Liver (tissue), 9 donors: Measurements from ENCODE around the gene TRDN. TPM values are rescaled to one million over a fixed set of nuclear protein-coding genes. Genes with fewer than 3 reads are reported as not detected.

Experiments used
- DNase-seq: peaks from one replicate; pipeline ENCODE4 v3.0.0-alpha.2; 2017; ENCODE audit warnings: low spot score
- H3K27ac ChIP-seq, 2 donors: one replicate each; pipeline ENCODE4 v1.7.0; 2013; ENCODE audit warnings: inconsistent platforms in 2 of 2, low read length in 2 of 2, control low read depth in 1 of 2, low read depth in 1 of 2, mild to moderate bottlenecking in 1 of 2
- H3K27me3 ChIP-seq, 4 donors: one replicate each; pipeline versions ENCODE4 v1.6.1 to v1.7.0; 2013; ENCODE audit warnings: low read length in 3 of 4, inconsistent platforms in 1 of 4, mild to moderate bottlenecking in 1 of 4, moderate library complexity in 1 of 4; ENCODE audit not compliant: control insufficient read depth in 4 of 4, insufficient read depth in 4 of 4
- H3K36me3 ChIP-seq, 4 donors: one replicate each; pipeline versions ENCODE4 v1.6.1 to v1.7.0; 2013; ENCODE audit warnings: low read length in 3 of 4, mild to moderate bottlenecking in 3 of 4, low read depth in 1 of 4, moderate library complexity in 1 of 4; ENCODE audit not compliant: control insufficient read depth in 4 of 4, insufficient read depth in 3 of 4
- H3K4me1 ChIP-seq, 4 donors: one replicate each; pipeline versions ENCODE4 v1.6.1 to v1.7.0; 2013; ENCODE audit warnings: low read length in 3 of 4, mild to moderate bottlenecking in 3 of 4, moderate library complexity in 1 of 4; ENCODE audit not compliant: control insufficient read depth in 4 of 4, insufficient read depth in 4 of 4
- H3K4me3 ChIP-seq, 3 donors: one replicate each; pipeline versions ENCODE4 v1.6.1 to v1.7.0; 2013; ENCODE audit warnings: low read length in 3 of 3, control low read depth in 1 of 3, low read depth in 1 of 3, mild to moderate bottlenecking in 1 of 3
- H3K9ac ChIP-seq, 2 donors: one replicate each; pipeline ENCODE4 v1.7.0; 2013; ENCODE audit warnings: low read length in 2 of 2, mild to moderate bottlenecking in 2 of 2, moderate library complexity in 2 of 2, control low read depth in 1 of 2, low read depth in 1 of 2
- H3K9me3 ChIP-seq, 4 donors: one replicate each; pipeline versions ENCODE4 v1.6.1 to v1.7.0; 2013; ENCODE audit warnings: low read length in 3 of 4; ENCODE audit not compliant: control insufficient read depth in 4 of 4
- EGR1 ChIP-seq, 2 donors: IDR thresholded peaks; 2 replicates each; pipeline ENCODE4 v1.6.1; 2016 to 2018; ENCODE audit warnings: antibody characterized with exemption in 2 of 2, low read depth in 2 of 2
- FOXA1 ChIP-seq: IDR thresholded peaks from 2 replicates; pipeline ENCODE4 v1.6.1; 2016; ENCODE audit warnings: antibody characterized with exemption
- FOXA2 ChIP-seq: IDR thresholded peaks from 2 replicates; pipeline ENCODE4 v1.6.1; 2016; ENCODE audit warnings: antibody characterized with exemption
- GABPA ChIP-seq, 2 donors: IDR thresholded peaks in 1 of 2; conservative IDR thresholded peaks in 1 of 2; 2 replicates each; pipeline ENCODE4 v1.6.1; 2016; ENCODE audit warnings: antibody characterized with exemption in 2 of 2, mild to moderate bottlenecking in 1 of 2, moderate library complexity in 1 of 2
- HNF4A ChIP-seq, 2 donors: conservative IDR thresholded peaks; 2 replicates each; pipeline ENCODE4 v1.6.1; 2016; ENCODE audit warnings: antibody characterized with exemption in 2 of 2, mild to moderate bottlenecking in 2 of 2
- HNF4G ChIP-seq: IDR thresholded peaks from 2 replicates; pipeline ENCODE4 v1.6.1; 2016; ENCODE audit warnings: antibody characterized with exemption
- JUND ChIP-seq, 2 donors: IDR thresholded peaks; 2 replicates each; pipeline ENCODE4 v1.6.1; 2016; ENCODE audit warnings: antibody characterized with exemption in 2 of 2
- NR2F2 ChIP-seq: IDR thresholded peaks from 2 replicates; pipeline ENCODE4 v1.6.1; 2016; ENCODE audit warnings: antibody characterized with exemption
- RAD21 ChIP-seq, 2 donors: IDR thresholded peaks; 2 replicates each; pipeline ENCODE4 v1.6.1; 2016; ENCODE audit warnings: antibody characterized with exemption in 2 of 2, mild to moderate bottlenecking in 2 of 2
- REST ChIP-seq: IDR thresholded peaks from 2 replicates; pipeline ENCODE4 v1.6.1; 2016; ENCODE audit warnings: antibody characterized with exemption, mild to moderate bottlenecking
- RXRA ChIP-seq, 2 donors: IDR thresholded peaks; 2 replicates each; pipeline ENCODE4 v1.6.1; 2017 to 2018; ENCODE audit warnings: antibody characterized with exemption in 2 of 2, mild to moderate bottlenecking in 1 of 2
- SP1 ChIP-seq: IDR thresholded peaks from 2 replicates; pipeline ENCODE4 v1.6.1; 2018; ENCODE audit warnings: antibody characterized with exemption, mild to moderate bottlenecking
- TAF1 ChIP-seq: conservative IDR thresholded peaks from 2 replicates; pipeline ENCODE4 v1.6.1; 2016; ENCODE audit warnings: antibody characterized with exemption, mild to moderate bottlenecking
- YY1 ChIP-seq: IDR thresholded peaks from 2 replicates; pipeline ENCODE4 v1.6.1; 2016; ENCODE audit warnings: antibody characterized with exemption, mild to moderate bottlenecking
- WGBS: extraction: QIAGEN DNeasy Blood & Tissue Kit; methylation state at CpG from one replicate; pipeline ENCODE4 v1.1.7; 2013; 5-methylcytosine and 5-hydroxymethylcytosine counted together
- polyA plus RNA-seq, 2 donors: library from polyadenylated mRNA; stranded (reverse) in 1 of 2; unstranded in 1 of 2; fragments of 200-250 nt in 1 of 2; fragments of >200 nt in 1 of 2; fragmentation: Nextera tagmentation in 1 of 2; extraction: Ambion mirVana in 1 of 2; gene quantifications; one replicate each; pipeline versions ENCODE4 v1.2.1 to v1.2.3, GENCODE V29; 2013 to 2015
- total RNA-seq, 2 donors: library from RNA; depleted of rRNA; stranded (reverse); fragments of >200 nt; gene quantifications; one replicate each; pipeline ENCODE4 v1.2.3, GENCODE V29; 2014
- TF ChIP-seq, protein P1 (sequence below): IDR thresholded peaks from 2 replicates; pipeline ENCODE4 v1.6.1; 2016; ENCODE audit warnings: antibody characterized with exemption
- TF ChIP-seq, protein P2 (sequence below): IDR thresholded peaks from 2 replicates; pipeline ENCODE4 v1.6.1; 2016; ENCODE audit warnings: antibody characterized with exemption
- TF ChIP-seq, protein P3 (sequence below): IDR thresholded peaks from 2 replicates; pipeline ENCODE4 v1.6.1; 2016; ENCODE audit warnings: antibody characterized with exemption
- TF ChIP-seq, protein P4 (sequence below): fragments of 150-350 bp; IDR thresholded peaks from 2 replicates; pipeline ENCODE4 v1.5.1; 2017; ENCODE audit warnings: improper control_type of control experiment, low read depth, low read length; ENCODE audit not compliant: missing input control
- donor health status: healthy.
- donor health status: healthy.
- donor health status: healthy.
- donor health status: healthy.
- donor health status: healthy.

TRDN gene
- total and polyA plus RNA-seq, 4 donors: 0.08 to 0.79 TPM; not detected in 2

- TF ChIP-seq HNF4G (no peak), NR2F2 (no peak), RXRA (IDR thresholded peaks at IDR 0.05) (no peak), GABPA (IDR thresholded peaks at IDR 0.05 in 1 of 2, conservative IDR thresholded peaks at IDR 0.05 in 1 of 2) (no peak), EGR1 (IDR thresholded peaks at IDR 0.05; ENCODE audit: low read depth in 2 of 2) (no peak)
- TF ChIP-seq, protein P1, sequence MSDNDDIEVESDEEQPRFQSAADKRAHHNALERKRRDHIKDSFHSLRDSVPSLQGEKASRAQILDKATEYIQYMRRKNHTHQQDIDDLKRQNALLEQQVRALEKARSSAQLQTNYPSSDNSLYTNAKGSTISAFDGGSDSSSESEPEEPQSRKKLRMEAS: no peak
- TF ChIP-seq, protein P2, sequence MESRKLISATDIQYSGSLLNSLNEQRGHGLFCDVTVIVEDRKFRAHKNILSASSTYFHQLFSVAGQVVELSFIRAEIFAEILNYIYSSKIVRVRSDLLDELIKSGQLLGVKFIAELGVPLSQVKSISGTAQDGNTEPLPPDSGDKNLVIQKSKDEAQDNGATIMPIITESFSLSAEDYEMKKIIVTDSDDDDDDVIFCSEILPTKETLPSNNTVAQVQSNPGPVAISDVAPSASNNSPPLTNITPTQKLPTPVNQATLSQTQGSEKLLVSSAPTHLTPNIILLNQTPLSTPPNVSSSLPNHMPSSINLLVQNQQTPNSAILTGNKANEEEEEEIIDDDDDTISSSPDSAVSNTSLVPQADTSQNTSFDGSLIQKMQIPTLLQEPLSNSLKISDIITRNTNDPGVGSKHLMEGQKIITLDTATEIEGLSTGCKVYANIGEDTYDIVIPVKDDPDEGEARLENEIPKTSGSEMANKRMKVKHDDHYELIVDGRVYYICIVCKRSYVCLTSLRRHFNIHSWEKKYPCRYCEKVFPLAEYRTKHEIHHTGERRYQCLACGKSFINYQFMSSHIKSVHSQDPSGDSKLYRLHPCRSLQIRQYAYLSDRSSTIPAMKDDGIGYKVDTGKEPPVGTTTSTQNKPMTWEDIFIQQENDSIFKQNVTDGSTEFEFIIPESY: no peak
- Histone ChIP-seq H3K4me1 (no peaks in the 10 kb centered on the region), H3K27me3 (peaks cover 0 to 7% (median 0%) of the 10 kb centered on the region in 4 donors), H3K27ac (no peak overlapping the region), H3K4me3 (no peak overlapping the region), H3K9me3 (no peaks in the 10 kb centered on the region), H3K36me3 (no peaks in the 10 kb centered on the region), H3K9ac (no peak overlapping the region)
- WGBS: 73% methylated on average over 6 of the region's 6 CpGs
- no peak for DNase-seq
These were observed 3.9 kb upstream of the TRDN start for GRCh38 chr6:123640567-123641187.

DNA sequence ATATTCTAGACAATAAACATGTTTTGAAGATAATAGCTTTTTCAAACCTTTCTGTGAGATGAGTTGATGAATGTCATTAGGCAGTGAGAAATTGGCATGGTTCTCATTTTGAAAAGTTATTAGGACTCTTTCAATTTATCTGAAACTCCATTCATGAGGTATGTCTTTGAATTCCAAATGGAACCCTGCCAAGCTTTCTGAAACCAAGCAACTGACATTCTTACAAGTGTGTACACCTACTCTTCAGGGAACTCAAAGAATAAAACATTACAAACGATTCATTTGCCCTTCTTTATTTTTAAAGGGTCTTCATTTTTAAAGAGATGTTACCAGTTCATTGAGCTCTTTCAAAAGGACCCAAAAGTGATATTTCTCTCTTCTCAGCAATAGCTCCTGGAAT lies 2.1 kb upstream of the TRDN start:
- Histone ChIP-seq H3K27ac (no peak overlapping the region), H3K27me3 (peaks cover 0 to 5% (median 0%) of the 10 kb centered on the region in 4 donors), H3K9me3 (no peaks in the 10 kb centered on the region), H3K36me3 (no peaks in the 10 kb centered on the region), H3K9ac (no peak overlapping the region), H3K4me1 (no peaks in the 10 kb centered on the region), H3K4me3 (no peak overlapping the region)
- WGBS: 51% methylated on average over 1 of the region's 1 CpG
- DNase-seq: no peak
- TF ChIP-seq YY1 (no peak), FOXA1 (no peak), NR2F2 (no peak), GABPA (IDR thresholded peaks at IDR 0.05 in 1 of 2, conservative IDR thresholded peaks at IDR 0.05 in 1 of 2) (no peak), EGR1 (IDR thresholded peaks at IDR 0.05; ENCODE audit: low read depth in 2 of 2) (no peak), HNF4G (no peak), SP1 (no peak), RXRA (IDR thresholded peaks at IDR 0.05) (no peak), REST (no peak), HNF4A (conservative IDR thresholded peaks at IDR 0.05) (no peak), TAF1 (no peak), FOXA2 (no peak), JUND (IDR thresholded peaks at IDR 0.05) (no peak), RAD21 (IDR thresholded peaks at IDR 0.05) (no peak)
- TF ChIP-seq, protein P2: no peak
- TF ChIP-seq, protein P3, sequence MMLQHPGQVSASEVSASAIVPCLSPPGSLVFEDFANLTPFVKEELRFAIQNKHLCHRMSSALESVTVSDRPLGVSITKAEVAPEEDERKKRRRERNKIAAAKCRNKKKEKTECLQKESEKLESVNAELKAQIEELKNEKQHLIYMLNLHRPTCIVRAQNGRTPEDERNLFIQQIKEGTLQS: no peak
- TF ChIP-seq, protein P1: no peak
- TF ChIP-seq, protein P4, sequence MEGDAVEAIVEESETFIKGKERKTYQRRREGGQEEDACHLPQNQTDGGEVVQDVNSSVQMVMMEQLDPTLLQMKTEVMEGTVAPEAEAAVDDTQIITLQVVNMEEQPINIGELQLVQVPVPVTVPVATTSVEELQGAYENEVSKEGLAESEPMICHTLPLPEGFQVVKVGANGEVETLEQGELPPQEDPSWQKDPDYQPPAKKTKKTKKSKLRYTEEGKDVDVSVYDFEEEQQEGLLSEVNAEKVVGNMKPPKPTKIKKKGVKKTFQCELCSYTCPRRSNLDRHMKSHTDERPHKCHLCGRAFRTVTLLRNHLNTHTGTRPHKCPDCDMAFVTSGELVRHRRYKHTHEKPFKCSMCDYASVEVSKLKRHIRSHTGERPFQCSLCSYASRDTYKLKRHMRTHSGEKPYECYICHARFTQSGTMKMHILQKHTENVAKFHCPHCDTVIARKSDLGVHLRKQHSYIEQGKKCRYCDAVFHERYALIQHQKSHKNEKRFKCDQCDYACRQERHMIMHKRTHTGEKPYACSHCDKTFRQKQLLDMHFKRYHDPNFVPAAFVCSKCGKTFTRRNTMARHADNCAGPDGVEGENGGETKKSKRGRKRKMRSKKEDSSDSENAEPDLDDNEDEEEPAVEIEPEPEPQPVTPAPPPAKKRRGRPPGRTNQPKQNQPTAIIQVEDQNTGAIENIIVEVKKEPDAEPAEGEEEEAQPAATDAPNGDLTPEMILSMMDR: no peak
